A549 (cell line): ENCODE measurements around the gene NAV3.

Experiments
- CEBPB ChIP-seq, 2 experiments: fragments of >200 bp in 1 of 2; sonication (Bioruptor Twin) in 1 of 2; formaldehyde crosslinking in 1 of 2; IDR thresholded peaks; 2 replicates each; pipeline ENCODE4 v1.6.1; 2012 to 2016
- CHD2 ChIP-seq: fragments of 150-350 bp; IDR thresholded peaks from 2 replicates; pipeline ENCODE4 v1.6.1; 2014; ENCODE audit warnings: low read length; ENCODE audit not compliant: partially characterized antibody
- CHD4 ChIP-seq: fragments of 200-600 bp; sonication (generic); IDR thresholded peaks from 2 replicates; pipeline ENCODE4 v1.6.1; 2016; ENCODE audit warnings: antibody characterized with exemption, mild to moderate bottlenecking, borderline replicate concordance
- CTCF ChIP-seq: fragments of >200 bp; sonication (Bioruptor Twin); formaldehyde crosslinking; IDR thresholded peaks from 3 replicates; pipeline ENCODE4 v1.5.1; 2016
- HDAC2 ChIP-seq: fragments of 200-600 bp; sonication (generic); IDR thresholded peaks from 2 replicates; pipeline ENCODE4 v1.6.1; 2016
- MAX ChIP-seq: IDR thresholded peaks from 2 replicates; pipeline ENCODE4 v1.6.1; 2012
- MAZ ChIP-seq: fragments of 150-350 bp; IDR thresholded peaks from 2 replicates; pipeline ENCODE4 v1.6.1; 2014; ENCODE audit warnings: antibody characterized with exemption, low read depth, low read length, borderline replicate concordance
- POLR2A ChIP-seq: IDR thresholded peaks from 2 replicates; pipeline ENCODE4 v1.6.1; 2012; ENCODE audit warnings: mild to moderate bottlenecking, low read length
- POLR2AphosphoS2 ChIP-seq: conservative IDR thresholded peaks from 2 replicates; pipeline ENCODE4 v1.6.1; 2012; ENCODE audit warnings: low read length, improper control_type of control experiment, inconsistent platforms
- RCOR1 ChIP-seq: fragments of 150-350 bp; IDR thresholded peaks from 2 replicates; pipeline ENCODE4 v1.6.1; 2014; ENCODE audit warnings: antibody characterized with exemption, low read length, low read depth
- REST ChIP-seq: fragments of 200-600 bp; sonication (generic); IDR thresholded peaks from 2 replicates; pipeline ENCODE4 v1.6.1; 2016; ENCODE audit warnings: antibody characterized with exemption, mild to moderate bottlenecking, moderate library complexity
- RFX5 ChIP-seq: fragments of 450-650 bp; IDR thresholded peaks from 2 replicates; pipeline ENCODE4 v1.7.1; 2014; ENCODE audit warnings: antibody characterized with exemption, mild to moderate bottlenecking, moderate library complexity
- ZSCAN20 ChIP-seq: fragments of 250-450 bp; sonication (Bioruptor Pico); IDR thresholded peaks from 2 replicates; pipeline ENCODE4 v1.8.0; 2022; ENCODE audit warnings: mild to moderate bottlenecking, moderate library complexity

GRCh38 chr12:77817276-77817675, 13.4 kb upstream of the NAV3 start:
- TF ChIP-seq REST, result no peak
- TF ChIP-seq CTCF, result no peak
- no peak for TF ChIP-seq ZSCAN20 (CRISPR knock-in tag)
- no peak for TF ChIP-seq POLR2AphosphoS2
- no peak for TF ChIP-seq MAZ
- no peak for TF ChIP-seq HDAC2
- no peak for TF ChIP-seq POLR2A
- no peak for TF ChIP-seq CEBPB (IDR thresholded peaks at IDR 0.05)
- no peak for TF ChIP-seq RFX5
- no peak for TF ChIP-seq MAX
- TF ChIP-seq RCOR1, result no peak
- TF ChIP-seq CHD4, result no peak
- no peak for TF ChIP-seq CHD2
